Neural cell (in vitro differentiated cells): ENCODE results near the gene ESCO1. TPM values are rescaled to one million over a fixed set of nuclear protein-coding genes. Genes with fewer than 3 reads are reported as not detected.

Experiments used
- H2AFZ ChIP-seq: fragments of 200-600, 300-800 bp; sonication (generic), shearing (Covaris generic); 2 replicates; pipeline ENCODE4 v1.6.0; 2014; ENCODE audit warnings: low read depth, mild to moderate bottlenecking, antibody characterized with exemption, low read length, moderate library complexity
- H3F3A ChIP-seq: fragments of 200-600 bp; shearing (Covaris generic); 2 replicates; pipeline ENCODE4 v1.6.1; 2016; ENCODE audit warnings: mild to moderate bottlenecking, moderate library complexity, mixed read lengths, antibody characterized with exemption, low read length; ENCODE audit not compliant: insufficient read depth, poor library complexity, severe bottlenecking
- H3K27ac ChIP-seq: fragments of 200-600, 300-800 bp; sonication (generic), shearing (Covaris generic); 2 replicates; pipeline ENCODE4 v1.5.1; 2014; ENCODE audit warnings: mild to moderate bottlenecking, low read length, moderate library complexity
- H3K27me3 ChIP-seq: fragments of 300-800, 200-600 bp; sonication (generic), shearing (Covaris generic); 2 replicates; pipeline ENCODE4 v1.6.0; 2014; ENCODE audit warnings: mild to moderate bottlenecking, low read depth, low read length, moderate library complexity; ENCODE audit not compliant: insufficient read depth
- H3K36me3 ChIP-seq: fragments of 300-800, 200-600 bp; sonication (generic), shearing (Covaris generic); 2 replicates; pipeline ENCODE4 v1.5.1; 2014; ENCODE audit warnings: mild to moderate bottlenecking, antibody characterized with exemption, low read length, moderate library complexity; ENCODE audit not compliant: insufficient read depth
- H3K4me2 ChIP-seq: fragments of 300-800, 200-600 bp; sonication (generic), shearing (Covaris generic); 2 replicates; pipeline ENCODE4 v1.6.0; 2014; ENCODE audit warnings: mild to moderate bottlenecking, low read length
- H3K4me3 ChIP-seq: fragments of 300-800, 200-600 bp; sonication (generic), shearing (Covaris generic); 2 replicates; pipeline ENCODE4 v1.5.1; 2014; ENCODE audit warnings: mild to moderate bottlenecking, low read length, moderate library complexity
- H3K79me2 ChIP-seq: fragments of 200-600 bp; shearing (Covaris generic); replicated peaks from 2 replicates; pipeline ENCODE4 v1.6.0; 2014; ENCODE audit warnings: mild to moderate bottlenecking, low read length, moderate library complexity; ENCODE audit not compliant: insufficient read depth
- H3K9ac ChIP-seq: fragments of 300-800, 200-600 bp; sonication (generic), shearing (Covaris generic); 2 replicates; pipeline ENCODE4 v1.6.1; 2016; ENCODE audit warnings: mild to moderate bottlenecking, low read length, mixed read lengths
- H3K9me2 ChIP-seq: fragments of 200-600 bp; shearing (Covaris generic); 2 replicates; pipeline ENCODE4 v1.6.1; 2016; ENCODE audit warnings: mild to moderate bottlenecking, low read length, mixed read lengths; ENCODE audit not compliant: insufficient read depth
- H3K9me3 ChIP-seq: fragments of 200-600, 300-800 bp; sonication (generic), shearing (Covaris generic); 2 replicates; pipeline ENCODE4 v1.6.1; 2016; ENCODE audit warnings: mild to moderate bottlenecking, mixed run types, low read length, moderate library complexity, mixed read lengths
- H4K20me1 ChIP-seq: fragments of 200-600 bp; shearing (Covaris generic); 2 replicates; pipeline ENCODE4 v1.6.1; 2016; ENCODE audit warnings: mild to moderate bottlenecking, mixed run types; ENCODE audit not compliant: insufficient read depth
- EP300 ChIP-seq: fragments of 450-650 bp; conservative IDR thresholded peaks from 2 replicates; pipeline ENCODE4 v1.6.1; 2014; ENCODE audit warnings: antibody characterized with exemption, mild to moderate bottlenecking, moderate library complexity; ENCODE audit not compliant: poor library complexity, severe bottlenecking
- EZH2 ChIP-seq: fragments of 200-600, 300-800 bp; shearing (Covaris generic), sonication (generic); IDR thresholded peaks from 2 replicates; pipeline ENCODE4 v1.6.1; 2014; ENCODE audit warnings: antibody characterized with exemption, low read length, borderline replicate concordance, mild to moderate bottlenecking; ENCODE audit not compliant: insufficient read depth, poor library complexity, severe bottlenecking
- MXI1 ChIP-seq: fragments of 450-650 bp; conservative IDR thresholded peaks from 2 replicates; pipeline ENCODE4 v1.6.1; 2014; ENCODE audit warnings: antibody characterized with exemption, mild to moderate bottlenecking; ENCODE audit not compliant: poor library complexity, severe bottlenecking
- POLR2AphosphoS5 ChIP-seq: IDR thresholded peaks from 2 replicates; pipeline ENCODE4 v1.6.1; 2012
- RAD21 ChIP-seq: fragments of 450-650 bp; conservative IDR thresholded peaks from 2 replicates; pipeline ENCODE4 v1.6.1; 2014; ENCODE audit warnings: antibody characterized with exemption, mild to moderate bottlenecking, moderate library complexity
- SMC3 ChIP-seq: fragments of 450-650 bp; conservative IDR thresholded peaks from 2 replicates; pipeline ENCODE4 v1.6.1; 2014; ENCODE audit warnings: antibody characterized with exemption, mild to moderate bottlenecking, moderate library complexity; ENCODE audit not compliant: poor library complexity
- TAF1 ChIP-seq: IDR thresholded peaks from 2 replicates; pipeline ENCODE4 v1.6.1; 2012; ENCODE audit warnings: low read depth
- polyA plus RNA-seq: library from polyadenylated mRNA; depleted of rRNA; stranded (reverse); fragments of >200 nt; gene quantifications from 2 replicates; pipeline ENCODE4 v1.2.3, GENCODE V29; 2014
- TF ChIP-seq, protein P1 (sequence below): fragments of 450-650 bp; IDR thresholded peaks from 2 replicates; pipeline ENCODE4 v1.5.1; 2014; ENCODE audit warnings: antibody characterized with exemption, mild to moderate bottlenecking, moderate library complexity; ENCODE audit not compliant: poor library complexity, severe bottlenecking
- TF ChIP-seq, protein P2 (sequence below): IDR thresholded peaks from 2 replicates; pipeline ENCODE4 v1.6.1; 2012; ENCODE audit warnings: borderline replicate concordance

Gene ESCO1
- polyA plus RNA-seq, 1 donor from 2014 or later: 26.4 TPM

DNA sequence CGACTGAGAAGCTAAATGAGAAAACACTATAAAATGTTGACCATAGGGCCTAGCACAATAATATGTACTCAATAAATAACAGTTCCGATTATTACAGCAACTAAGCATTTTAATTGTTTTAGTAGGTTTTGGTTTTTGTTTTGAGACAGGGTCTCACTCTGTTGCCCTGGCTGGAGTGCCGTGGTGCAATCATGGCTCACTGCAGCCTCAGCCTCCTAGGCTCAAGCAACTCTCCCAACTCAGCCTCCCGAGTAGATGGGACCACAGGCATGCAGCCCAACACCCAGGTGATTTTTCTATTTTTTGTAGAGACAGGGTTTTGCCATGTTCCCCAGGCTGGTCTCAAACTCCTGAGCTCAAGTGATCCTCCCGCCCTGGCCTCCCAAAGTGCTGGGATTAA is 54.1 kb downstream of the ESCO1 start:
- Histone ChIP-seq H3K9me3 (no peaks in the 10 kb centered on the region), H3K4me2 (no peak overlapping the region), H3K9ac (no peak overlapping the region), H3K27ac (no peak overlapping the region), H3K9me2 (no peaks in the 10 kb centered on the region), H3F3A (no peaks in the 10 kb centered on the region), H3K79me2 (no peaks in the 10 kb centered on the region), H3K4me3 (no peak overlapping the region), H4K20me1 (no peaks in the 10 kb centered on the region), H3K27me3 (no peaks in the 10 kb centered on the region), H3K36me3 (no peaks in the 10 kb centered on the region), H2AFZ (no peak overlapping the region)
- TF ChIP-seq EZH2 (no peak), SMC3 (no peak), TAF1 (no peak), POLR2AphosphoS5 (no peak), RAD21 (no peak), EP300 (no peak), MXI1 (no peak)
- TF ChIP-seq, protein P1, sequence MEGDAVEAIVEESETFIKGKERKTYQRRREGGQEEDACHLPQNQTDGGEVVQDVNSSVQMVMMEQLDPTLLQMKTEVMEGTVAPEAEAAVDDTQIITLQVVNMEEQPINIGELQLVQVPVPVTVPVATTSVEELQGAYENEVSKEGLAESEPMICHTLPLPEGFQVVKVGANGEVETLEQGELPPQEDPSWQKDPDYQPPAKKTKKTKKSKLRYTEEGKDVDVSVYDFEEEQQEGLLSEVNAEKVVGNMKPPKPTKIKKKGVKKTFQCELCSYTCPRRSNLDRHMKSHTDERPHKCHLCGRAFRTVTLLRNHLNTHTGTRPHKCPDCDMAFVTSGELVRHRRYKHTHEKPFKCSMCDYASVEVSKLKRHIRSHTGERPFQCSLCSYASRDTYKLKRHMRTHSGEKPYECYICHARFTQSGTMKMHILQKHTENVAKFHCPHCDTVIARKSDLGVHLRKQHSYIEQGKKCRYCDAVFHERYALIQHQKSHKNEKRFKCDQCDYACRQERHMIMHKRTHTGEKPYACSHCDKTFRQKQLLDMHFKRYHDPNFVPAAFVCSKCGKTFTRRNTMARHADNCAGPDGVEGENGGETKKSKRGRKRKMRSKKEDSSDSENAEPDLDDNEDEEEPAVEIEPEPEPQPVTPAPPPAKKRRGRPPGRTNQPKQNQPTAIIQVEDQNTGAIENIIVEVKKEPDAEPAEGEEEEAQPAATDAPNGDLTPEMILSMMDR: no peak
- TF ChIP-seq, protein P2, sequence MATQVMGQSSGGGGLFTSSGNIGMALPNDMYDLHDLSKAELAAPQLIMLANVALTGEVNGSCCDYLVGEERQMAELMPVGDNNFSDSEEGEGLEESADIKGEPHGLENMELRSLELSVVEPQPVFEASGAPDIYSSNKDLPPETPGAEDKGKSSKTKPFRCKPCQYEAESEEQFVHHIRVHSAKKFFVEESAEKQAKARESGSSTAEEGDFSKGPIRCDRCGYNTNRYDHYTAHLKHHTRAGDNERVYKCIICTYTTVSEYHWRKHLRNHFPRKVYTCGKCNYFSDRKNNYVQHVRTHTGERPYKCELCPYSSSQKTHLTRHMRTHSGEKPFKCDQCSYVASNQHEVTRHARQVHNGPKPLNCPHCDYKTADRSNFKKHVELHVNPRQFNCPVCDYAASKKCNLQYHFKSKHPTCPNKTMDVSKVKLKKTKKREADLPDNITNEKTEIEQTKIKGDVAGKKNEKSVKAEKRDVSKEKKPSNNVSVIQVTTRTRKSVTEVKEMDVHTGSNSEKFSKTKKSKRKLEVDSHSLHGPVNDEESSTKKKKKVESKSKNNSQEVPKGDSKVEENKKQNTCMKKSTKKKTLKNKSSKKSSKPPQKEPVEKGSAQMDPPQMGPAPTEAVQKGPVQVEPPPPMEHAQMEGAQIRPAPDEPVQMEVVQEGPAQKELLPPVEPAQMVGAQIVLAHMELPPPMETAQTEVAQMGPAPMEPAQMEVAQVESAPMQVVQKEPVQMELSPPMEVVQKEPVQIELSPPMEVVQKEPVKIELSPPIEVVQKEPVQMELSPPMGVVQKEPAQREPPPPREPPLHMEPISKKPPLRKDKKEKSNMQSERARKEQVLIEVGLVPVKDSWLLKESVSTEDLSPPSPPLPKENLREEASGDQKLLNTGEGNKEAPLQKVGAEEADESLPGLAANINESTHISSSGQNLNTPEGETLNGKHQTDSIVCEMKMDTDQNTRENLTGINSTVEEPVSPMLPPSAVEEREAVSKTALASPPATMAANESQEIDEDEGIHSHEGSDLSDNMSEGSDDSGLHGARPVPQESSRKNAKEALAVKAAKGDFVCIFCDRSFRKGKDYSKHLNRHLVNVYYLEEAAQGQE: no peak

DNA sequence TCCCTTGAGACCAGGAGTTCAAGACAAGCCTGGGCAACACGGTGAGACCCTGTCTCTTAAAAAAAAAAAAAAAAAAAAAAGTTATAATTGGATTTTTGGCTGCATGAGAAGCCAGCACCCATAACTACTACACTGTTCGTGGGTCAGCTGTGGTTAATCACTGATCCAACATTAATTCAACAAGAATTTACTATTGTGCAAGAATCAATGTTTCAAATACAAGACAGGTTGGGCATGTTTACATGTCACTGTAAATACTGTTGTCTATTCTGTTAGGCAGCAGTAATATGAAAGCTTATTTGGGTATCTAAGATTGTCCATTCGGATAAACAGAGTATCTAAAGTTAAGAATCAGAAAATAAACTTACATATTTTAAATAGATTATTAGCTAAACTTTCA is 62.3 kb downstream of the ESCO1 start:
- H2AFZ ChIP-seq: no peak overlapping the region
- no peaks in the 10 kb centered on the region for H3K9me3 ChIP-seq
- H3K79me2 ChIP-seq: no peaks in the 10 kb centered on the region
- no peaks in the 10 kb centered on the region for H3K9me2 ChIP-seq
- H3K27me3 ChIP-seq: no peaks in the 10 kb centered on the region
- TF ChIP-seq, protein P2: no peak
- TF ChIP-seq EZH2 (no peak), RAD21 (no peak), MXI1 (no peak), SMC3 (no peak), POLR2AphosphoS5 (no peak), EP300 (no peak), TAF1 (no peak)
- TF ChIP-seq, protein P1: no peak
- H3K4me3 ChIP-seq: no peak overlapping the region
- H3F3A ChIP-seq: no peaks in the 10 kb centered on the region
- no peaks in the 10 kb centered on the region for H3K36me3 ChIP-seq
- no peak overlapping the region for H3K27ac ChIP-seq
- H4K20me1 ChIP-seq: no peaks in the 10 kb centered on the region
- H3K4me2 ChIP-seq: no peak overlapping the region
- H3K9ac ChIP-seq: no peak overlapping the region
